Smooth muscle cell (in vitro differentiated cells): ENCODE results near the gene ABHD16A. TPM values are rescaled to one million over a fixed set of nuclear protein-coding genes. Genes with fewer than 3 reads are reported as not detected.

Experiments used
- DNase-seq: peaks from one replicate; lab custom pipeline; 2025; ENCODE audit not compliant: unreplicated experiment; lab: John Stamatoyannopoulos, UW
- H2AFZ ChIP-seq: fragments of 200-600 bp; sonication (generic); 2 replicates; pipeline ENCODE4 v1.6.0; 2016; ENCODE audit warnings: antibody characterized with exemption, low read depth, mild to moderate bottlenecking
- H3F3A ChIP-seq: fragments of 200-600 bp; sonication (generic); 2 replicates; pipeline ENCODE4 v1.6.0; 2017; ENCODE audit warnings: antibody characterized with exemption, low read depth
- H3K27ac ChIP-seq: fragments of 200-600 bp; sonication (generic); 2 replicates; pipeline ENCODE4 v1.5.1; 2016; ENCODE audit warnings: low read depth, mild to moderate bottlenecking
- H3K27me3 ChIP-seq: fragments of 200-600 bp; sonication (generic); 2 replicates; pipeline ENCODE4 v1.6.1; 2016; ENCODE audit warnings: low read depth, mild to moderate bottlenecking
- H3K36me3 ChIP-seq: fragments of 200-600 bp; sonication (generic); 2 replicates; pipeline ENCODE4 v1.5.1; 2016; ENCODE audit warnings: low read depth
- H3K4me1 ChIP-seq: fragments of 200-600 bp; sonication (generic); 2 replicates; pipeline ENCODE4 v1.5.1; 2016; ENCODE audit warnings: low read depth
- H3K4me2 ChIP-seq: fragments of 200-600 bp; sonication (generic); 2 replicates; pipeline ENCODE4 v1.6.0; 2016; ENCODE audit warnings: mild to moderate bottlenecking
- H3K4me3 ChIP-seq: fragments of 200-600 bp; sonication (generic); 2 replicates; pipeline ENCODE4 v1.5.1; 2016; ENCODE audit warnings: mild to moderate bottlenecking
- H3K79me2 ChIP-seq: fragments of 200-600 bp; sonication (generic); 2 replicates; pipeline ENCODE4 v1.6.0; 2016; ENCODE audit warnings: low read depth, mild to moderate bottlenecking
- H3K9ac ChIP-seq: fragments of 200-600 bp; sonication (generic); 2 replicates; pipeline ENCODE4 v1.6.0; 2016; ENCODE audit warnings: low read depth
- H3K9me3 ChIP-seq: fragments of 200-600 bp; sonication (generic); replicated peaks from 2 replicates; pipeline ENCODE4 v1.5.1; 2016; ENCODE audit warnings: low read depth
- H4K20me1 ChIP-seq: fragments of 200-600 bp; sonication (generic); 2 replicates; pipeline ENCODE4 v1.6.0; 2016; ENCODE audit warnings: low read depth
- WGBS: methylation state at CpG from one replicate; pipeline ENCODE4 v1.1.7; 2016; ENCODE audit warnings: low lambda C conversion rate; 5-methylcytosine and 5-hydroxymethylcytosine counted together
- polyA plus RNA-seq: library from polyadenylated mRNA; unstranded; fragments of >200 nt; fragmentation: Nextera tagmentation; extraction: Ambion mirVana; gene quantifications from 2 replicates; pipeline ENCODE4 v1.2.1, GENCODE V29; 2016
- total RNA-seq: library from RNA; depleted of rRNA; stranded (reverse); fragments of >200 nt; gene quantifications from 2 replicates; pipeline ENCODE4 v1.2.3, GENCODE V29; 2014
- TF ChIP-seq, protein P1 (sequence below): fragments of 200-600 bp; sonication (generic); IDR thresholded peaks from 2 replicates; pipeline ENCODE4 v1.5.1; 2017; ENCODE audit warnings: borderline replicate concordance, mild to moderate bottlenecking, antibody characterized with exemption; ENCODE audit not compliant: insufficient read depth, poor library complexity, severe bottlenecking

ABHD16A gene
- total and polyA plus RNA-seq, 2 experiments from 2014 or later = 24.9 to 39.9 TPM

DNA sequence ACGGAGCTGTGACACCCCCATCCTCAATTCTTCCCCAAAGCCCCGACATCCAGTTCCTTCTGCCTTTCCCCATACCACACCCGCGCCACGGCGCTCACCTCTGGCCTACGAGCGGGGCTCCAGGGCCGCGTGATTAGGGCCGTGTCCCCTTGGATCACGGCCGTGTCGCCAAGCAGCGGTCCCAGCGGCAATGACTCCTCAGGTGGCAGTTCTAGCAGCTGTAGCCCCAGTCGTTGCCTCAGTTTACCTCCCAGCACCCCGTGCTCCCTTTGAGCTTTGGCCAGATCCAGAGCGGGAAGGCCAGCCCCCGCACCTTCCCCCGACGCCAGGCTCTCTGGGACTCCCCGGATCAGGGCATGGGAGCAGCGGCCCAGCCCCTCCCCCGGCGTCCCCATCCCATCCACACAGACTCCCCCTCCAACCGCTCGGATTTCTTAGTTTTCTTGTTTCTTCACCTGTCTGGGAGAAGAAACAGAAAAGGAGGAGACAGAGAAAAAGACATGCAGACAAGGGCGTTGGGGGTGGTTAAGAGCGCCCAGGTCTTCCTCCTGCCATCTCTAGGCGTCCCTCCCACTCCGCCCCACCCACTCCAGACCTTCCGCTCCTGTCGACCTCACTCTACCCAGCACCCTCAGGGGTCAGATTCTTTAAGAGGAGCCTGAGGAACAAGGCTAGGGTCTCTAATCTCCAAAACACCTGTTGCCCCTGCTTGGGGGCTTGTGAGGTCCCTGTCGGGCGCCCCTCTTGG is 25.8 kb upstream of the ABHD16A start, which contains the start of gene DDAH2:
TSS of gene DDAH2 (minus strand) at position 533 of the 748 bp plus-strand sequence. CDS start at position 395, 138 bp downstream.
- Histone ChIP-seq H3K79me2 (peaks cover 24% of the 10 kb centered on the region), H3K36me3 (no peaks in the 10 kb centered on the region), H3K4me1 (peaks cover 14% of the 10 kb centered on the region), H2AFZ (no peak within 1 kb of the TSS), H3K27me3 (no peaks in the 10 kb centered on the region), H3K9me3 (no peaks in the 10 kb centered on the region), H4K20me1 (peaks cover 45% of the 10 kb centered on the region), H3F3A (peaks cover 44% of the 10 kb centered on the region), H3K27ac (peak within 1 kb of the TSS; percentile 79), H3K9ac (peak within 1 kb of the TSS; percentile 48), H3K4me2 (peak within 1 kb of the TSS; percentile 95), H3K4me3 (peak within 1 kb of the TSS; percentile 89)
- 43% methylated on average over 35 of the region's 36 CpGs for WGBS
- TF ChIP-seq, protein P1, sequence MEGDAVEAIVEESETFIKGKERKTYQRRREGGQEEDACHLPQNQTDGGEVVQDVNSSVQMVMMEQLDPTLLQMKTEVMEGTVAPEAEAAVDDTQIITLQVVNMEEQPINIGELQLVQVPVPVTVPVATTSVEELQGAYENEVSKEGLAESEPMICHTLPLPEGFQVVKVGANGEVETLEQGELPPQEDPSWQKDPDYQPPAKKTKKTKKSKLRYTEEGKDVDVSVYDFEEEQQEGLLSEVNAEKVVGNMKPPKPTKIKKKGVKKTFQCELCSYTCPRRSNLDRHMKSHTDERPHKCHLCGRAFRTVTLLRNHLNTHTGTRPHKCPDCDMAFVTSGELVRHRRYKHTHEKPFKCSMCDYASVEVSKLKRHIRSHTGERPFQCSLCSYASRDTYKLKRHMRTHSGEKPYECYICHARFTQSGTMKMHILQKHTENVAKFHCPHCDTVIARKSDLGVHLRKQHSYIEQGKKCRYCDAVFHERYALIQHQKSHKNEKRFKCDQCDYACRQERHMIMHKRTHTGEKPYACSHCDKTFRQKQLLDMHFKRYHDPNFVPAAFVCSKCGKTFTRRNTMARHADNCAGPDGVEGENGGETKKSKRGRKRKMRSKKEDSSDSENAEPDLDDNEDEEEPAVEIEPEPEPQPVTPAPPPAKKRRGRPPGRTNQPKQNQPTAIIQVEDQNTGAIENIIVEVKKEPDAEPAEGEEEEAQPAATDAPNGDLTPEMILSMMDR = no peak
- DNase-seq = no peak

DNA sequence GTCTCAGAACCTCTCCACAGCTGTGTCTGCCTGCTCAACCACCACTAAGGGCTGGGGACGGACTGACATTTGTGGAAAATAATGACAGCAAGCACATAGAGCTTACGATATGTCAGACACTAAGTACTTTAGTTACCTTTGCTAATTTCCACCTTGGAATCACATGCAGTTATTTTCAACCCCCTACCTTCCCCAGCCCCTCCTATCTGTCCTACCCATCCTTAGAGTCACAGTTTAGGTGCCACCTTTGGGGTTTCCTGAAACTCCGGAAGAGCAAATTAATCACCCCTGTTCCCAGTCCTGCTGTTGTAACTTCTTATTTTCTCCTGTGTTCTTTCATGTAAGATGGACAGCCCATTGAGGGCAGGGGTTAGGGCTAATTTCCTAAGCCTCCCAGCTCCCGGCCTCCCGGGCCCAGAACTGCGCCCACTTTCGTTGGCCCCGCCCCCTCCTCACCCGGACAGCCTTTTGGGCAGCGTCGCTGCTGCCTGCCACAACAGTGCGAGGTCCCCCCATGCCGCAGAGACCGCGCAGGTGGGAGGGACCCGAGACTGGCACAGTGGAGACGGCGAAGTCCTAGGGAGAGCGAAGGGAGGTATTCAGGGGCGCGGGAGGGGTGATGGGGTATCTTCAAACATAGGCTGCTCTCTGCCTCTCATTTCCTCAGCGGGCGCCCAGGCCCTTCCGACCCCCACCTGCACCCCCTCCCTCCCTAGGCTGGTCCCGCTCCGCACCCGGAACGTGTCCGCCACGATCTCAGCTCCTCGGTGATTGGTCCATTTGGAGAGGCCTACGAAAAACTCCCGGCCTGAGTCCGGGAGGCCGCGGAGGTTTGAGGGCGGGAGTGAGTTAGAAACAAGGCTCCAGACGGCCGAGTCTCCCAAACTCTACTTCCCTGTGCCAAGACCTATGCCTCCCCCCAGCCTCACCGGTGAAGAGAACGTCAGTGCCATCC is 24.9 kb upstream of the ABHD16A start:
- peaks cover 12% of the 10 kb centered on the region for H3K4me1 ChIP-seq
- no peak for DNase-seq
- 95% methylated on average over 40 of the region's 41 CpGs for WGBS
- no peaks in the 10 kb centered on the region for H3K27me3 ChIP-seq
- peaks cover 36% of the 10 kb centered on the region for H4K20me1 ChIP-seq
- no peak overlapping the region for H2AFZ ChIP-seq
- H3K9me3 ChIP-seq = no peaks in the 10 kb centered on the region
- no peak overlapping the region for H3K9ac ChIP-seq
- H3K27ac ChIP-seq = no peak overlapping the region
- H3F3A ChIP-seq = peaks cover 36% of the 10 kb centered on the region
- peak overlapping the region; percentile 95 for H3K4me2 ChIP-seq
- H3K4me3 ChIP-seq = no peak overlapping the region
- no peaks in the 10 kb centered on the region for H3K36me3 ChIP-seq
- TF ChIP-seq, protein P1 = no peak
- H3K79me2 ChIP-seq = peaks cover 14% of the 10 kb centered on the region

DNA sequence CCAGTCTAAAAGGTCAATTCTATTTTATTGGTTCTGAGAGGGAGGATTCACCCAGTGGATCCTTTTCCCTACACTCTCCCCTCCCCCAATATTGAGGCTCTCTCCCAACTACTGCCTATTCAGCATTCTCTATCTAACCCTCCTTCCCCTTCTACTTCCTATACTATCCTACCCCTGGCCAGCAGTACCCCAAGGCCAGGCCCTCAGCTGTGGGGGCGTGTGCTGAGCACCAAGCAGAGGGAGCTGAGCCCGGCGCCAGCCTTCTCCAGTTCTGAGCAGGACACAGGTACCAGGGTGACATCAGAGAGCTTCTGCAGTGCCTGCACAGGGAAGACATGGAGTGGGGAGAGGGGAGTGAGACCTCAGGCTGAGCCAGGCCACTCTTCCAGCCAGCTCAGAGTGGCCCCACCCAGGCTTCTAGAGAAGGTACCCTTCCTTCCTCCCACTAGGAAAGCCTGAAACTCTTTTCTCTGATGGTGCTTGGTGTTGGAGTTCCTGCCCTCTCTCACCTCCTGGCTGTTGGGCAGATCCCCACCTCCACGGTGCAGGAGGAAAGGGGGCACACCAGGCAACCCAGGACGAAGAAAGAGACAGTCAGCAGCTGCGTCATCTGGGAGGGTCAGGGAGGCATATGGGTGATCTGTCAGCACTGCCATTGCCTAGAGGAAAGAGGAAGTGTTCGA is 24.1 kb upstream of the ABHD16A start:
- TF ChIP-seq, protein P1 = no peak
- DNase-seq = no peak

More for the DNA sequence above, 24.1 kb upstream of the ABHD16A start:
- Histone ChIP-seq H3K27ac (no peak overlapping the region), H2AFZ (no peak overlapping the region), H3K4me3 (no peak overlapping the region), H3K9ac (no peak overlapping the region), H3K4me2 (no peak overlapping the region), H3K79me2 (peaks cover 7% of the 10 kb centered on the region), H4K20me1 (peaks cover 27% of the 10 kb centered on the region), H3K36me3 (no peaks in the 10 kb centered on the region), H3K27me3 (no peaks in the 10 kb centered on the region), H3K4me1 (peaks cover 12% of the 10 kb centered on the region), H3F3A (peaks cover 30% of the 10 kb centered on the region), H3K9me3 (no peaks in the 10 kb centered on the region)
- 96% methylated on average over 7 of the region's 7 CpGs for whole genome bisulfite sequencing
